HL-60 (cell line): ENCODE measurements around the gene CACUL1.

ENCODE experiments used
- DNase-seq, 2 experiments: peaks; one replicate each; pipeline ENCODE4 v3.0.0-alpha.2; 2010 to 2020; ENCODE audit warnings: low read depth in 1 of 2, low spot score in 1 of 2
- H3K27ac ChIP-seq: fragments of 250-450 bp; sonication (Bioruptor Pico); replicated peaks from 2 replicates; pipeline ENCODE4 v1.5.1; 2020; ENCODE audit warnings: mild to moderate bottlenecking, moderate library complexity
- H3K27me3 ChIP-seq: fragments of 250-450 bp; sonication (Bioruptor Pico); 2 replicates; pipeline ENCODE4 v1.5.1; 2021; ENCODE audit warnings: mild to moderate bottlenecking, moderate library complexity; ENCODE audit not compliant: insufficient read depth, poor library complexity, severe bottlenecking
- H3K4me3 ChIP-seq: replicated peaks from 2 replicates; pipeline ENCODE4 v1.5.1; 2011; ENCODE audit warnings: mild to moderate bottlenecking, control low read depth, low read length; ENCODE audit not compliant: insufficient read depth
- GABPA ChIP-seq: IDR thresholded peaks from 2 replicates; pipeline ENCODE4 v1.6.1; 2012; ENCODE audit warnings: low read depth
- POLR2AphosphoS5 ChIP-seq: IDR thresholded peaks from 2 replicates; pipeline ENCODE4 v1.6.1; 2012; ENCODE audit warnings: low read depth
- REST ChIP-seq: IDR thresholded peaks from 2 replicates; pipeline ENCODE4 v1.6.1; 2012; ENCODE audit warnings: low read depth; ENCODE audit not compliant: insufficient replicate concordance
- SPI1 ChIP-seq: IDR thresholded peaks from 2 replicates; pipeline ENCODE4 v1.6.1; 2012; ENCODE audit warnings: low read depth, mild to moderate bottlenecking, borderline replicate concordance
- TF ChIP-seq, protein P1 (sequence below): IDR thresholded peaks from one replicate; pipeline ENCODE4 v1.5.1; 2011; ENCODE audit warnings: low read length, control low read depth, inconsistent platforms; ENCODE audit not compliant: insufficient read depth

CACUL1 gene

DNA sequence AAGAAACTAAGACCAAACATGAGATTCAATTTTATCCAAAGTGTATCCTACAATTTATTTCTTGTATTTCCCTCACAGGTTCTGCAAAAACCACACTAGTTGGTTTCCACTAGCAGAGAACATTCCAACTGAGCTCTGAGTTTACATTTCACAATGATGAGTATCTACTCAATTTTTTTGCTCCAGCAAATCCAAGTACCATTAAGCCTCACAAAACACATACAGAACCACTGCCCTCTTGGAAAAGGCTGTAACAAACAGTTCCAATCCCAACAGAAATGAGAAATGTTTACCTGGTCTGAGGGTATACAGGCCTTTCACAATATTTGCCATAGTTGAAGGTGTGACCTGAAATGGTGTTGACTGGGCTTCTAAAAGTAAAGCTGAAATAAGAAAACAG lies 59.9 kb downstream of the CACUL1 start:
- Histone ChIP-seq H3K27me3 (no peaks in the 10 kb centered on the region), H3K27ac (no peak overlapping the region), H3K4me3 (no peak overlapping the region)
- no peak for DNase-seq
- TF ChIP-seq, protein P1, sequence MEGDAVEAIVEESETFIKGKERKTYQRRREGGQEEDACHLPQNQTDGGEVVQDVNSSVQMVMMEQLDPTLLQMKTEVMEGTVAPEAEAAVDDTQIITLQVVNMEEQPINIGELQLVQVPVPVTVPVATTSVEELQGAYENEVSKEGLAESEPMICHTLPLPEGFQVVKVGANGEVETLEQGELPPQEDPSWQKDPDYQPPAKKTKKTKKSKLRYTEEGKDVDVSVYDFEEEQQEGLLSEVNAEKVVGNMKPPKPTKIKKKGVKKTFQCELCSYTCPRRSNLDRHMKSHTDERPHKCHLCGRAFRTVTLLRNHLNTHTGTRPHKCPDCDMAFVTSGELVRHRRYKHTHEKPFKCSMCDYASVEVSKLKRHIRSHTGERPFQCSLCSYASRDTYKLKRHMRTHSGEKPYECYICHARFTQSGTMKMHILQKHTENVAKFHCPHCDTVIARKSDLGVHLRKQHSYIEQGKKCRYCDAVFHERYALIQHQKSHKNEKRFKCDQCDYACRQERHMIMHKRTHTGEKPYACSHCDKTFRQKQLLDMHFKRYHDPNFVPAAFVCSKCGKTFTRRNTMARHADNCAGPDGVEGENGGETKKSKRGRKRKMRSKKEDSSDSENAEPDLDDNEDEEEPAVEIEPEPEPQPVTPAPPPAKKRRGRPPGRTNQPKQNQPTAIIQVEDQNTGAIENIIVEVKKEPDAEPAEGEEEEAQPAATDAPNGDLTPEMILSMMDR = no peak
- no peak for TF ChIP-seq REST
- TF ChIP-seq GABPA = no peak
- TF ChIP-seq POLR2AphosphoS5 = no peak
- no peak for TF ChIP-seq SPI1

DNA sequence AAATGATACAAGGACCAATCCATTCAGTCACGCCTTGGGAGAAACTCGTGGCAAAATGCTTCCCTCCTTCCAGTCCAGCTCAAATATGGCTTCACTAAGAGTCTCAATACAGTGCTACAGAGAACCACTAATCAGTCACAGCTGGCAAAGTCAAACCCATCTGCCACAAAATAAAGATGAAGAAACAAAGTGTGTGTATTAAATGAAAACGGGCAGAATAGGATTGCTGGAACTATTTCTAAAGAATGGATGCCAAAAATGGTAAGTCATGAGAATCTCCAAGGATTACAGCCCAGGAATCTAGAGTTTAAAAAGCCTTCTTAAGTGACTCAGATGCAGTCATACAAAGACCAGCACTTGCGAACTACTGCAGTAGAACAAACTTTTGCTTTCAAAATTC lies 61.9 kb downstream of the CACUL1 start:
- H3K27ac ChIP-seq = no peak overlapping the region

DNA sequence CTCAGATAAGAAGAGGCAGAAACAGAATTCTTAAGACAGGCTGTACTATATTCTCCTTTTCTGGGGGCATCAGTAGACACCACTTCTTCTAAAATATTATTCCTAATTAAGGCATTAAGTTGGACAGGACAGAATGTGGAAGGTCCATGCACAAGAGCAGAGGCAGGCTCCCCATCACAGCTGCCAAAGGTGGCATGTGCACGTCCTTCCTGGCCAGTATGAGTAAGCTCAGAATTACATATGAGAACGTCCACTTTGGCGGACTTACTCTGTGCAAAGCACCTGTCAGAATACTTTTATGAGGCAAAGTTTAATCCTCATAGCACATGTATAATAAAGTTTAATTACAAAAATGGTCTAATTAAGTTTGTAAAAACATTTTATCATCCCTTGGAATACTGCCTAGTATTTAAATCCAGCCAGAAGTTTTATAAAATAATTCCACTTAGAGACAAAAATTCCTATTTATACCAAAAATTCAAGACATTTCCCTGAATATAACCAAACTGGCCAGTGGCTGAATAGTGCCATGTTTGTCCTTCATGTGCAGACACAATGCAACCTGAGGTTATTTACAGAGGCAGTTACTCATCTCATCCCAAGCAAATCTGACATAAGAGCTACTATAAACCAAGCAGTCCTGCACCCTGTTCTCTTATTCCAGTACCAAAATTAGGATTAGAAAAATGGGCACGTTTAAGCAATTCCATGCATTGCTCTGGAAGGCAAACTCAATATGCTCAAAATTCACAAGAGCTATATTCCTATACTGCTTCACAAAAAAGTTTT lies 65.5 kb downstream of the CACUL1 start:
- DNase-seq = no peak
- no peak overlapping the region for H3K4me3 ChIP-seq
- TF ChIP-seq SPI1 (no peak), REST (no peak), GABPA (no peak), POLR2AphosphoS5 (no peak)
- TF ChIP-seq, protein P1 = no peak
- no peak overlapping the region for H3K27ac ChIP-seq
- H3K27me3 ChIP-seq = no peaks in the 10 kb centered on the region

More for the DNA sequence above, 61.9 kb downstream of the CACUL1 start:
- H3K27me3 ChIP-seq = no peaks in the 10 kb centered on the region
- no peak for TF ChIP-seq GABPA
- TF ChIP-seq SPI1 = no peak
- TF ChIP-seq REST = no peak
- TF ChIP-seq, protein P1 = no peak
- TF ChIP-seq POLR2AphosphoS5 = no peak
- DNase-seq = no peak
- no peak overlapping the region for H3K4me3 ChIP-seq
